ENCODE measurements around the gene SCNN1B. TPM values are rescaled to one million over a fixed set of nuclear protein-coding genes. Genes with fewer than 3 reads are reported as not detected.

SCNN1B gene
- total RNA-seq, 1 donor from 2014 or later = not detected

DNA sequence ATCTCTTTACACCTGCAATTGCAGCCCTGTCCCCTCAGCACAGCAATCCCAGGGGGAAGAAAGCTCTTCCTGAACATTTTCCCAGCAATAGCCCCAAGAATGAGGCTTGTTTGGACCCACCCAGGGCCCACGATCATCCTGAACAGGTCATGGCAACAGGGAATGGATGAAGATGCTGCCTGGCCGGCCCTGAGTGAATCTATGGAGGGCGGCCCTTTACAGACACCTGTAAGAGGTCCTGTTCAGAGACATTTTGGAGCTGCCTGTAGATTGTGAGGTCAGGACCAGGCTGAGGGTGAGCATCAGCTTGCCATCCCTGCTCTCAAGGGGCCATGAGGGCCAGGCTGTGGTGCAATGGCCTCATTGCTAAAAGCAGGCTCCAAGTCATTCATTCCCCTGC lies 81.8 kb downstream of the SCNN1B start:
- TF ChIP-seq, protein P1, sequence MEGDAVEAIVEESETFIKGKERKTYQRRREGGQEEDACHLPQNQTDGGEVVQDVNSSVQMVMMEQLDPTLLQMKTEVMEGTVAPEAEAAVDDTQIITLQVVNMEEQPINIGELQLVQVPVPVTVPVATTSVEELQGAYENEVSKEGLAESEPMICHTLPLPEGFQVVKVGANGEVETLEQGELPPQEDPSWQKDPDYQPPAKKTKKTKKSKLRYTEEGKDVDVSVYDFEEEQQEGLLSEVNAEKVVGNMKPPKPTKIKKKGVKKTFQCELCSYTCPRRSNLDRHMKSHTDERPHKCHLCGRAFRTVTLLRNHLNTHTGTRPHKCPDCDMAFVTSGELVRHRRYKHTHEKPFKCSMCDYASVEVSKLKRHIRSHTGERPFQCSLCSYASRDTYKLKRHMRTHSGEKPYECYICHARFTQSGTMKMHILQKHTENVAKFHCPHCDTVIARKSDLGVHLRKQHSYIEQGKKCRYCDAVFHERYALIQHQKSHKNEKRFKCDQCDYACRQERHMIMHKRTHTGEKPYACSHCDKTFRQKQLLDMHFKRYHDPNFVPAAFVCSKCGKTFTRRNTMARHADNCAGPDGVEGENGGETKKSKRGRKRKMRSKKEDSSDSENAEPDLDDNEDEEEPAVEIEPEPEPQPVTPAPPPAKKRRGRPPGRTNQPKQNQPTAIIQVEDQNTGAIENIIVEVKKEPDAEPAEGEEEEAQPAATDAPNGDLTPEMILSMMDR (conservative IDR thresholded peaks at IDR 0.05) = no peak
- H3K27ac Mint-ChIP-seq (ENCODE audit: unreplicated experiment) = no peak overlapping the region

DNA sequence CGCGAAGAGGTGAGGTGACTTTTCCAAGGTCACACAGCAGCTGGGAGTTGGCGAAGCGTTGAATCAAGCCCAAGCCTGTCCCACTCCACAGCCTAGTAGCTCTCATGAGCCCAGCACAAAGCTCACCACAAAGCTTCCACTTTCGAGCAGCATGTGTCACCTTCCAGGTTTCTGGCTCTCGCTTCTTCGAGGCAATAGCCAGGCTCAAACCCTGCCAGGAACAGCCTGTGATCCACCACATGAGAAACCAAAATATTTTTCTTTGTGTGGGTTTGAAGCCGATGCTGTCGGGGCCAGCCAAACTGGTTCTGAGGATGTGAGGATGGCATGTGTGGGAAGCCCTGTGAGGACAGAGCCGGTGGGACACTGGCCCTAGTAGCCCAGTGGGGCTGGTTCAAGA lies 82.8 kb downstream of the SCNN1B start:
- H3K4me3 Mint-ChIP-seq = no peak overlapping the region
- no peaks in the 10 kb centered on the region for H3K27me3 Mint-ChIP-seq (ENCODE audit: low read depth)
- peaks cover 4% of the 10 kb centered on the region for H3K36me3 Mint-ChIP-seq (ENCODE audit: low read depth)
- DNase-seq (ENCODE audit: low read depth, low spot score) = no peak
- H3K9me3 Mint-ChIP-seq = no peaks in the 10 kb centered on the region
- H3K4me1 Mint-ChIP-seq = no peaks in the 10 kb centered on the region
- no peak overlapping the region for H3K27ac Mint-ChIP-seq (ENCODE audit: unreplicated experiment)
- TF ChIP-seq, protein P1 (conservative IDR thresholded peaks at IDR 0.05) = no peak

More for the DNA sequence above, 81.8 kb downstream of the SCNN1B start:
- H3K27me3 Mint-ChIP-seq (ENCODE audit: low read depth) = no peaks in the 10 kb centered on the region
- DNase-seq (ENCODE audit: low read depth, low spot score) = no peak
- no peaks in the 10 kb centered on the region for H3K36me3 Mint-ChIP-seq (ENCODE audit: low read depth)
- H3K4me1 Mint-ChIP-seq = no peaks in the 10 kb centered on the region
- H3K4me3 Mint-ChIP-seq = no peak overlapping the region
- no peaks in the 10 kb centered on the region for H3K9me3 Mint-ChIP-seq

DNA sequence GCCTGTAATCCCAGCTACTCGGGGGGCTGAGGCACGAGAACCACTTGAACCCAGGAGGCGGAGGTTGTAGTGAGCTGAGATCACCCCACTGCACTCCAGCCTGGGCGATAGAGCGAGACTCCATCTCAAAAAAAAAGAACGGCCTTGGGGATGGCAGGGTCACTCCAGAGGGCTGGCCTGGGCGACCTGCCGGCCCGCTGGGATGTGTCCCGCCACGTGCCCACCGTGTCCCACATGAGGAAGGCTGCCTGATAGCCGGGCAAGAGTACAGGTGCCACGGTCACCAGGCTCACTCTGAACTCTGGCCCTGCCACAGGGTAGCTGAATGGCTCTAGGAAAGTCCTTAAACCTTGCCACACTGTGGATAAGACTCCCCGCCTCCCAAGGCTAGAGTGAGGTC lies 83.3 kb downstream of the SCNN1B start:
- TF ChIP-seq, protein P1 (conservative IDR thresholded peaks at IDR 0.05) = no peak
- Mint-ChIP-seq H3K27ac (ENCODE audit: unreplicated experiment) (no peak overlapping the region), H3K36me3 (ENCODE audit: low read depth) (peaks cover 4% of the 10 kb centered on the region), H3K27me3 (ENCODE audit: low read depth) (no peaks in the 10 kb centered on the region), H3K9me3 (no peaks in the 10 kb centered on the region), H3K4me1 (no peaks in the 10 kb centered on the region), H3K4me3 (no peak overlapping the region)
- DNase-seq (ENCODE audit: low read depth, low spot score) = no peak

DNA sequence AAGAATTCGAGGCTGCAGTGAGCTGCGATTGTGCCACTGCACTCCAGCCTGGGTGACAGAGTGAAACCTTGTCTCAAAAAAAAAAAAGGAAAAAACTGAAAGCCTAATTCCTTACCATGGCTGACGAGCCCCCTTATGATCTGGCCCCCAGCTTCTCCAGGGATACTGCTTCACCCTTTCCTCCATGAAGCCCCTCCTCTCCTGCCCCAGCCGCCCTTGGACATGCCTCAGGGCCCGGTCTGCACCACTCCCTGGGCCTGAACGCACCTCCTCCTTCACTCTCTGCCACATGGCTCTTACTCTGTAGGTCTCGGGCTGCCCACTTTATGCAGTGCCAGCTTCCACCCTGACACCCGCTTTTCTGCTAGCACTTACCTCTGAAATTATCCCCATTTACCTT lies 85.6 kb downstream of the SCNN1B start:
- no peak for DNase-seq (ENCODE audit: low read depth, low spot score)
- Mint-ChIP-seq H3K27me3 (ENCODE audit: low read depth) (no peaks in the 10 kb centered on the region), H3K9me3 (no peaks in the 10 kb centered on the region), H3K4me3 (no peak overlapping the region), H3K27ac (ENCODE audit: unreplicated experiment) (no peak overlapping the region), H3K36me3 (ENCODE audit: low read depth) (peaks cover 4% of the 10 kb centered on the region), H3K4me1 (no peaks in the 10 kb centered on the region)
- TF ChIP-seq, protein P1 (conservative IDR thresholded peaks at IDR 0.05) = no peak

DNA sequence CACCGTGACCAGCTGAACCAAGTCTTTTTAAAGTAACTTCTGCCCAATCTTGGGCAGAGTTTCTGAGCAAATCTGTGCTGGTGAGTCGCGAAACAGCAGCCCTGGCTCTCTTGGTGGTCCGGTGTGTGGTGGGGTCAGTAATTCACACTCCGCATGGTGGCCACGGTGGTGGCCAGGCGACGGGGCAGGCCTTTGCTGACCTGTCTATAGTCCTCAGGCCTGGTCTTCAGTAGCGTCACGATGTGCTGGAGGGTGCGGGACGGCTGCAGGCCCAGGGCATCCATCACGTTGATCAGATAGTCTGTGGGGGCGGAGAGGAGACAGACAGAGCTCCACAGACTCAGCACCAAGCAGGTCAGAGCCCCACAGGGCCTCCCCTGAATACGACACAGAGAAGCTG lies 86.7 kb downstream of the SCNN1B start:
- no peak for DNase-seq (ENCODE audit: low read depth, low spot score)

More for the DNA sequence above, 86.7 kb downstream of the SCNN1B start:
- peaks cover 4% of the 10 kb centered on the region for H3K36me3 Mint-ChIP-seq (ENCODE audit: low read depth)
- TF ChIP-seq, protein P1 (conservative IDR thresholded peaks at IDR 0.05) = no peak
- no peaks in the 10 kb centered on the region for H3K27me3 Mint-ChIP-seq (ENCODE audit: low read depth)
- H3K4me1 Mint-ChIP-seq = no peaks in the 10 kb centered on the region
- no peaks in the 10 kb centered on the region for H3K9me3 Mint-ChIP-seq
- no peak overlapping the region for H3K4me3 Mint-ChIP-seq
- peak overlapping the region; percentile 57 for H3K27ac Mint-ChIP-seq (ENCODE audit: unreplicated experiment)
